Calu3 (cell line): Measurements from ENCODE around the gene RASGRF2. TPM values are rescaled to one million over a fixed set of nuclear protein-coding genes. Genes with fewer than 3 reads are reported as not detected.

Experiments
- BruUV-seq: library from RNA; stranded (reverse); fragments of 400-500 nt; replicated peaks from 2 replicates; lab custom pipeline; 2021; lab: Mats Ljungman, UMichigan
- CTCF ChIA-PET: fragments of 300-600 bp; sonication (Branson Sonifier 250); formaldehyde crosslinking; loops from one replicate; lab custom pipeline; 2022; ENCODE audit warnings: antibody characterized with exemption; lab: Charles Lee
- DNase-seq: peaks from one replicate; pipeline ENCODE4 v3.0.0; 2022
- H3K27ac Mint-ChIP-seq: one replicate; pipeline ENCODE4 v1.8.0; 2022; ENCODE audit warnings: mixed read lengths; ENCODE audit not compliant: unreplicated experiment
- H3K27me3 Mint-ChIP-seq: one replicate; pipeline ENCODE4 v1.8.0; 2022; ENCODE audit warnings: mixed read lengths; ENCODE audit not compliant: unreplicated experiment
- H3K36me3 Mint-ChIP-seq: one replicate; pipeline ENCODE4 v1.8.0; 2022; ENCODE audit warnings: mild to moderate bottlenecking, moderate library complexity, mixed read lengths; ENCODE audit not compliant: insufficient read depth, unreplicated experiment
- H3K4me1 Mint-ChIP-seq: one replicate; pipeline ENCODE4 v1.8.0; 2022; ENCODE audit warnings: mild to moderate bottlenecking, low read depth, mixed read lengths; ENCODE audit not compliant: unreplicated experiment
- H3K4me3 Mint-ChIP-seq: one replicate; pipeline ENCODE4 v1.8.0; 2022; ENCODE audit warnings: mild to moderate bottlenecking, low read depth, moderate library complexity, mixed read lengths; ENCODE audit not compliant: unreplicated experiment
- H3K9me3 Mint-ChIP-seq: one replicate; pipeline ENCODE4 v1.8.0; 2022; ENCODE audit warnings: low read depth, mixed read lengths; ENCODE audit not compliant: unreplicated experiment
- CTCF ChIP-seq: fragments of 200-600 bp; IDR thresholded peaks from one replicate; pipeline ENCODE4 v1.8.0; 2022; ENCODE audit warnings: antibody characterized with exemption; ENCODE audit not compliant: unreplicated experiment
- intact Hi-C: fragments of 100-400 bp; cut with micrococcal nuclease; formaldehyde crosslinking; loops from one replicate; pipeline ENCODE4 v1.10.0; 2022; ENCODE audit not compliant: unreplicated experiment
- total RNA-seq: library from RNA; stranded (reverse); gene quantifications from 2 replicates; pipeline ENCODE4 v1.2.3, GENCODE V29; 2022

The RASGRF2 gene
- total RNA-seq, 1 experiment from 2014 or later, result 27.7 TPM

GRCh38 chr5:81203729-81204128 lies 243.6 kb downstream of the RASGRF2 start:
- intact Hi-C loops, result no loop called here
- Mint-ChIP-seq H3K27me3 (no peaks in the 10 kb centered on the region), H3K36me3 (peaks cover 5% of the 10 kb centered on the region), H3K27ac (no peak overlapping the region), H3K4me3 (no peak overlapping the region), H3K9me3 (no peaks in the 10 kb centered on the region), H3K4me1 (peaks cover 1% of the 10 kb centered on the region)
- no peak for TF ChIP-seq CTCF
- CTCF ChIA-PET, result no interaction called here
- no peak for DNase-seq
- BruUV-seq, result no TSS peak

- Mint-ChIP-seq H3K27ac (no peak overlapping the region), H3K36me3 (peaks cover 5% of the 10 kb centered on the region), H3K27me3 (no peaks in the 10 kb centered on the region), H3K4me3 (no peak overlapping the region), H3K9me3 (no peaks in the 10 kb centered on the region), H3K4me1 (peaks cover 6% of the 10 kb centered on the region)
- CTCF ChIA-PET, result no interaction called here
- no peak for DNase-seq
- no peak for TF ChIP-seq CTCF
- intact Hi-C loops, result no loop called here
- no TSS peak for BruUV-seq
Observed at GRCh38 chr5:81204205-81204604, 244.0 kb downstream of the RASGRF2 start.

GRCh38 chr5:81205058-81205457 lies 244.9 kb downstream of the RASGRF2 start:
- DNase-seq, result no peak
- H3K27me3 Mint-ChIP-seq, result no peaks in the 10 kb centered on the region
- intact Hi-C loops, result no loop called here
- peaks cover 5% of the 10 kb centered on the region for H3K36me3 Mint-ChIP-seq
- no peak for TF ChIP-seq CTCF
- BruUV-seq, result no TSS peak
- H3K4me1 Mint-ChIP-seq, result peaks cover 15% of the 10 kb centered on the region
- no peak overlapping the region for H3K27ac Mint-ChIP-seq
- CTCF ChIA-PET, result no interaction called here
- no peak overlapping the region for H3K4me3 Mint-ChIP-seq
- H3K9me3 Mint-ChIP-seq, result no peaks in the 10 kb centered on the region

- BruUV-seq, result no TSS peak
- H3K9me3 Mint-ChIP-seq, result no peaks in the 10 kb centered on the region
- no peaks in the 10 kb centered on the region for H3K27me3 Mint-ChIP-seq
- intact Hi-C loops, result no loop called here
- no peak overlapping the region for H3K27ac Mint-ChIP-seq
- DNase-seq, result peak; percentile 25
- TF ChIP-seq CTCF, result no peak
- peaks cover 31% of the 10 kb centered on the region for H3K4me1 Mint-ChIP-seq
- CTCF ChIA-PET, result no interaction called here
- H3K36me3 Mint-ChIP-seq, result peaks cover 5% of the 10 kb centered on the region
- no peak overlapping the region for H3K4me3 Mint-ChIP-seq
Observed at GRCh38 chr5:81207009-81207408, 246.8 kb downstream of the RASGRF2 start.
